HepG2 (cell line): ENCODE data around the gene ATP7B.

Source experiments
- CTCF ChIP-seq: sonication (generic); formaldehyde crosslinking; IDR thresholded peaks from 2 replicates; pipeline ENCODE4 v1.5.0; 2020; ENCODE audit warnings: mild to moderate bottlenecking, missing genetic modification reagents, moderate library complexity
- XRCC5 ChIP-seq: fragments of 200-400 bp; formaldehyde crosslinking; optimal IDR thresholded peaks from 2 replicates; pipeline ENCODE3; 2017; ENCODE audit warnings: mild to moderate bottlenecking, low read length

DNA sequence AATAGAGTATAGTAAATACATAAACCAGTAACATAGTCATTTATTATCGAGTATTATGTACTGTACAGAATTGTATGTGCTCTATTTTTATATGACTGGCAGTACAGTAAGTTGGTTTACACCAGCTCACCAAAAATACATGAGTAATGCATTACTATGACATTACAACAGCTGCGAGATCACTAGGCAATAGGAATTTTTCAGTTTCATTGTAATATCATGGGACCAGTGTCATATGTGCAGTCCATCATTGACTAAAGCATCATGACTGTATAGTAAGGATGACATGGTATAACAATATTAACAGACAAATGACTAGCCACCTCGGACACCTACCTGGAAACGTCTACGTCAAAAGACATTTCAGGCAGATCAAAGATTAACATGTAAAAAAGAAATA lies 33.6 kb downstream of the ATP7B start:
- TF ChIP-seq XRCC5 (no peak), CTCF (CRISPR knock-in tag) (no peak)
